MM.1S (cell line): ENCODE results near the gene BRF1.

Source experiments
- DNase-seq: peaks from one replicate; pipeline ENCODE4 v3.0.0-alpha.2; 2015
- H2AFZ ChIP-seq: fragments of 300-600 bp; sonication (generic); 2 replicates; pipeline ENCODE4 v1.6.0; 2016; ENCODE audit warnings: antibody characterized with exemption, low read length
- H3F3A ChIP-seq: fragments of 300-600 bp; sonication (generic); 2 replicates; pipeline ENCODE4 v1.6.1; 2016; ENCODE audit warnings: mild to moderate bottlenecking, antibody characterized with exemption, low read length, moderate library complexity, mixed read lengths; ENCODE audit not compliant: insufficient read depth
- H3K27ac ChIP-seq: fragments of 300-600 bp; sonication (generic); 2 replicates; pipeline ENCODE4 v1.5.1; 2016; ENCODE audit warnings: mild to moderate bottlenecking, low read length
- H3K27me3 ChIP-seq: fragments of 300-600 bp; sonication (generic); replicated peaks from 2 replicates; pipeline ENCODE4 v1.6.0; 2016; ENCODE audit warnings: low read length; ENCODE audit not compliant: insufficient read depth
- H3K36me3 ChIP-seq: fragments of 300-600 bp; sonication (generic); replicated peaks from 2 replicates; pipeline ENCODE4 v1.6.1; 2016; ENCODE audit warnings: mild to moderate bottlenecking, low read length, mixed read lengths; ENCODE audit not compliant: insufficient read depth
- H3K4me1 ChIP-seq: fragments of 300-600 bp; sonication (generic); 2 replicates; pipeline ENCODE4 v1.6.1; 2016; ENCODE audit warnings: low read length, mixed read lengths
- H3K4me2 ChIP-seq: fragments of 300-600 bp; sonication (generic); 2 replicates; pipeline ENCODE4 v1.6.0; 2016; ENCODE audit warnings: low read depth, low read length
- H3K4me3 ChIP-seq: fragments of 300-600 bp; sonication (generic); 2 replicates; pipeline ENCODE4 v1.5.1; 2016; ENCODE audit warnings: low read length, mixed read lengths
- H3K79me2 ChIP-seq: fragments of 300-600 bp; sonication (generic); 2 replicates; pipeline ENCODE4 v1.6.1; 2016; ENCODE audit warnings: mixed run types, low read length, mixed read lengths
- H3K9ac ChIP-seq: fragments of 300-600 bp; sonication (generic); 2 replicates; pipeline ENCODE4 v1.6.1; 2016; ENCODE audit warnings: low read length, mixed read lengths
- H3K9me2 ChIP-seq: fragments of 300-600 bp; sonication (generic); replicated peaks from 2 replicates; pipeline ENCODE4 v1.6.1; 2016; ENCODE audit warnings: mild to moderate bottlenecking, low read length, mixed read lengths; ENCODE audit not compliant: insufficient read depth
- H3K9me3 ChIP-seq: fragments of 300-600 bp; sonication (generic); replicated peaks from 2 replicates; pipeline ENCODE4 v1.6.1; 2016; ENCODE audit warnings: mild to moderate bottlenecking, low read length, mixed read lengths; ENCODE audit not compliant: insufficient read depth
- H4K20me1 ChIP-seq: fragments of 300-600 bp; sonication (generic); 2 replicates; pipeline ENCODE4 v1.6.1; 2016; ENCODE audit warnings: mild to moderate bottlenecking, low read length, moderate library complexity, mixed read lengths; ENCODE audit not compliant: insufficient read depth
- CTCF ChIP-seq: fragments of 300-600 bp; sonication (generic); IDR thresholded peaks from 2 replicates; pipeline ENCODE4 v1.5.1; 2016; ENCODE audit warnings: antibody characterized with exemption, low read length, mixed read lengths
- EZH2 ChIP-seq: fragments of 300-600 bp; sonication (generic); optimal IDR thresholded peaks from 2 replicates; pipeline ENCODE3; 2017; ENCODE audit warnings: low read depth, mild to moderate bottlenecking, antibody characterized with exemption, low read length, mixed read lengths
- EZH2phosphoT487 ChIP-seq: fragments of 300-600 bp; sonication (generic); IDR thresholded peaks from 2 replicates; pipeline ENCODE4 v1.6.1; 2018; ENCODE audit warnings: antibody characterized with exemption, low read length

BRF1 gene

DNA sequence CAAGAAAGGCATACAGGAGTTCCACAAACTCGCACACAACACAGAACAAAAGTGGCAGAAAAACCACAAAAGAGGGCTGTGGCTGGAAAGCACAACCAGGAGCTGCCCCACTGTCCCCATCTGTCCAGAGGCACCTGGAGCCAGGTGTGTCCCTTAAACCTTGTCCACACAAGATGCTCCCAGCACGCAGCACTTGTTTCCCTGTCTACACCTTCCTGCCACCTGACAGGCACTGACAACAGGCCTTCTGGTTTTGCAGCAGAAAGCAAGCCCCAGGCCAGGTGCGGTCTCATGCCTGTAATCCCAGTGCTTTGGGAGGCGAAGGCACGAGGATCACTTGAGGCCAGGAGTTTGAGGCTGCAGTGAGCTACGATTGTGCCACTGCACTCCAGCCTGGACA lies 48.9 kb downstream of the BRF1 start:
- Histone ChIP-seq H3K79me2 (no peaks in the 10 kb centered on the region), H3K9me2 (no peaks in the 10 kb centered on the region), H3K27me3 (no peaks in the 10 kb centered on the region), H3K4me3 (no peak overlapping the region), H3K27ac (no peak overlapping the region), H3K4me1 (peaks cover 9% of the 10 kb centered on the region), H3F3A (no peaks in the 10 kb centered on the region), H4K20me1 (no peaks in the 10 kb centered on the region), H3K9ac (no peak overlapping the region), H3K9me3 (no peaks in the 10 kb centered on the region), H3K36me3 (no peaks in the 10 kb centered on the region), H2AFZ (no peak overlapping the region), H3K4me2 (no peak overlapping the region)
- no peak for TF ChIP-seq EZH2phosphoT487
- TF ChIP-seq EZH2: no peak
- no peak for DNase-seq

DNA sequence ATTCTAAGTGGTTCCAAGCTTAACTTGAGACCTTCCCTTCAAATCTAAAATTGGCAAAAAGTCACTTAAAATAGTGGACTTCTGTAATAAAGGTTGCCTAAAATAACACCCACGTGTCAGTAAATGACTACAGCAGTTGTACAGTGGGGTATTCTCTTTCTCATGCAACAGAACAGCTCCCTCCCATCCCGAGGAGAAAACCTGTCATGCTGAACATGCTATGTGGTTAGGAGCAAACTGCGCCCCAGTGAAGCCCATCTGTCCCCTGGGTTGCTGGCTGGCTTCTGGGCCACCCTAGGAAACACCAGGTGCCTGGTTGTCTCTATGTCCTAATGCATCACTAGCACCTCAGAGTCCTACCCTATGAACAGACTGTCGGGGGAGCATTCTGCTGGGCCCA lies 49.8 kb downstream of the BRF1 start:
- H3K4me1 ChIP-seq: peaks cover 9% of the 10 kb centered on the region
- H2AFZ ChIP-seq: no peak overlapping the region
- no peaks in the 10 kb centered on the region for H3K79me2 ChIP-seq
- TF ChIP-seq EZH2phosphoT487: no peak
- no peak for TF ChIP-seq EZH2
- TF ChIP-seq CTCF: no peak
- no peaks in the 10 kb centered on the region for H3K36me3 ChIP-seq
- H4K20me1 ChIP-seq: no peaks in the 10 kb centered on the region
- no peaks in the 10 kb centered on the region for H3F3A ChIP-seq
- H3K9me2 ChIP-seq: no peaks in the 10 kb centered on the region
- H3K4me3 ChIP-seq: no peak overlapping the region
- H3K9me3 ChIP-seq: no peaks in the 10 kb centered on the region
- DNase-seq: no peak
- no peak overlapping the region for H3K9ac ChIP-seq
- no peak overlapping the region for H3K27ac ChIP-seq
- H3K4me2 ChIP-seq: no peak overlapping the region
- H3K27me3 ChIP-seq: no peaks in the 10 kb centered on the region

GRCh38 chr14:105250008-105250366 lies 50.8 kb downstream of the BRF1 start:
- Histone ChIP-seq H4K20me1 (no peaks in the 10 kb centered on the region), H3F3A (no peaks in the 10 kb centered on the region), H3K9me3 (no peaks in the 10 kb centered on the region), H3K79me2 (no peaks in the 10 kb centered on the region), H2AFZ (no peak overlapping the region), H3K4me2 (no peak overlapping the region), H3K36me3 (no peaks in the 10 kb centered on the region), H3K4me3 (no peak overlapping the region), H3K27me3 (no peaks in the 10 kb centered on the region), H3K4me1 (peaks cover 2% of the 10 kb centered on the region; the same call in 1 of the 2 replicates), H3K9me2 (no peaks in the 10 kb centered on the region), H3K9ac (no peak overlapping the region), H3K27ac (no peak overlapping the region)
- DNase-seq: no peak
- no peak for TF ChIP-seq EZH2
- TF ChIP-seq EZH2phosphoT487: no peak
- TF ChIP-seq CTCF: no peak

DNA sequence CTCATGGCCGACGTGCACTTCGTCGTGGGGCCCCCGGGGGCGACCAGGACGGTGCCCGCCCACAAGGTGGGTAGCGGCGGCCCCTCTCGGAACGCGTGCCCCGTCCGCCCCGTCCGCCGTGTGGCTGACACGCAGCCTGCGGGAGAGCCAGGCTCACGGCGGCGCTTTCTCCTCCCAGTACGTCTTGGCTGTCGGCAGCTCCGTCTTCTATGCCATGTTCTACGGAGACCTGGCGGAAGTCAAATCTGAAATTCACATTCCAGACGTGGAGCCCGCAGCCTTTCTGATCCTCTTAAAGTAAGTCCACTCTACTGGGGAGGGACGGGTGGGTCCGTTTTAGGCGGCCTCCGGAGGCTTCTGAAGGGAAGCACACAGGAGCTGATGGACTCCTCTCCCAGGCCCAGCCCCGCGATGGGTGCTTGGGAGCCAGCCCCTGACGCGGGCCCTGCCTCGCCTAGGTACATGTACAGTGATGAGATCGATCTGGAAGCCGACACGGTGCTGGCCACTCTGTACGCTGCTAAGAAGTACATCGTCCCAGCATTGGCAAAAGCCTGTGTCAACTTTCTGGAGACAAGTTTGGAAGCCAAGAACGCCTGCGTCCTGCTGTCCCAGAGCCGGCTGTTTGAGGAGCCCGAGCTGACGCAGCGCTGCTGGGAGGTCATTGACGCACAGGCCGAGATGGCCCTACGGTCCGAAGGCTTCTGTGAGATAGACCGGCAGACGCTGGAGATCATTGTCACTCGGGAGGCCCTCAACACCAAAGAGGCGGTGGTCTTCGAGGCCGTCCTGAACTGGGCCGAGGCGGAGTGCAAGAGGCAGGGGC lies 51.4 kb downstream of the BRF1 start:
- H3K9ac ChIP-seq: no peak overlapping the region
- TF ChIP-seq EZH2 (no peak), EZH2phosphoT487 (no peak), CTCF (no peak)
- no peaks in the 10 kb centered on the region for H4K20me1 ChIP-seq
- H3K27me3 ChIP-seq: no peaks in the 10 kb centered on the region
- H3K27ac ChIP-seq: no peak overlapping the region
- no peaks in the 10 kb centered on the region for H3K9me3 ChIP-seq
- H3K9me2 ChIP-seq: no peaks in the 10 kb centered on the region
- no peaks in the 10 kb centered on the region for H3K36me3 ChIP-seq
- no peak overlapping the region for H3K4me2 ChIP-seq
- H3K79me2 ChIP-seq: no peaks in the 10 kb centered on the region
- no peaks in the 10 kb centered on the region for H3K4me1 ChIP-seq
- H2AFZ ChIP-seq: no peak overlapping the region
- H3F3A ChIP-seq: no peaks in the 10 kb centered on the region
- DNase-seq: no peak
- peak overlapping the region; percentile 44; the same call in 1 of the 2 replicates for H3K4me3 ChIP-seq
